ENCODE data around the gene DRC3. TPM values are rescaled to one million over a fixed set of nuclear protein-coding genes. Genes with fewer than 3 reads are reported as not detected.

DRC3 gene
- total RNA-seq, 1 experiment from 2014 or later = 0.68 TPM

DNA sequence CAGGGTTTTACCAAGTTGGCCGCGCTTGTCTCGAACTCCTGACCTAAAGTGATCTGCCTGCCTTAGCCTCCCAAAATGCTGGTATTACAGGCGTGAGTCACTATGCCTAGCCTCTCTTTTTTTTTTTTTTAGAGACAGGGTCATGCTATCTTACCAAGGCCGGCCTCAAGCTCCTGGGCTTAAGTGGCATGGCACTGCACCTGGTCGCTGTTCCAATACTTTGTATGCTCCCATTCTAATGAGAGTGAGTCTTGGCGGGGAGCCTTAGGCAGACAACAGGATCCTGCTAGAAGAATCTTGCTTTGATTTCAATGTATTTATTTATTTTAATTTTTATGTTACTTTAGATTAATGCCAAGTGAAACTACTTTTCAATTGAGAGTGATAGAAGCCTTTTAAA lies 22.3 kb upstream of the DRC3 start:
- H3K9me3 Mint-ChIP-seq = no peaks in the 10 kb centered on the region

More for the DNA sequence above, 22.3 kb upstream of the DRC3 start:
- no peak overlapping the region for H3K9ac ChIP-seq (ENCODE audit: extremely low read depth, insufficient read length, low read length)
- H2AK5ac ChIP-seq (ENCODE audit: insufficient read length, low read length) = no peak overlapping the region
- H3K4me2 ChIP-seq (ENCODE audit: insufficient read depth, insufficient read length, low read length) = no peak overlapping the region
- H3K56ac ChIP-seq (ENCODE audit: insufficient read length, low read depth, low read length) = no peak overlapping the region
- no peak overlapping the region for H4K91ac ChIP-seq (ENCODE audit: insufficient read length, low read depth, low read length)
- H2BK15ac ChIP-seq (ENCODE audit: low read depth, low read length) = no peak overlapping the region
- H2BK20ac ChIP-seq (ENCODE audit: low read depth, low read length, poor library complexity, severe bottlenecking) = no peak overlapping the region
- no peaks in the 10 kb centered on the region for H3K36me3 Mint-ChIP-seq (ENCODE audit: insufficient read depth in 1 of 3, low read depth in 3 of 3)
- H3K27ac Mint-ChIP-seq = no peak overlapping the region
- H2BK120ac ChIP-seq (ENCODE audit: low read depth, low read length, poor library complexity, severe bottlenecking) = no peak overlapping the region
- H3K27me3 ChIP-seq (ENCODE audit: insufficient read depth, low read length) = no peaks in the 10 kb centered on the region
- H3K4me1 Mint-ChIP-seq = peaks cover 9 to 14% of the 10 kb centered on the region in 2 experiments
- H2BK5ac ChIP-seq (ENCODE audit: insufficient read length, low read length) = no peak overlapping the region
- no peak overlapping the region for H3K4me3 Mint-ChIP-seq
- no peak for DNase-seq
- H3K18ac ChIP-seq (ENCODE audit: insufficient read length, low read depth, low read length) = no peak overlapping the region
- H3K23ac ChIP-seq (ENCODE audit: insufficient read length, low read depth, low read length) = no peak overlapping the region
- H3K9me3 ChIP-seq (ENCODE audit: control insufficient read depth, low read depth, low read length) = no peaks in the 10 kb centered on the region
- no peak overlapping the region for H3K4ac ChIP-seq (ENCODE audit: low read depth, low read length)
- TF ChIP-seq, protein P1, sequence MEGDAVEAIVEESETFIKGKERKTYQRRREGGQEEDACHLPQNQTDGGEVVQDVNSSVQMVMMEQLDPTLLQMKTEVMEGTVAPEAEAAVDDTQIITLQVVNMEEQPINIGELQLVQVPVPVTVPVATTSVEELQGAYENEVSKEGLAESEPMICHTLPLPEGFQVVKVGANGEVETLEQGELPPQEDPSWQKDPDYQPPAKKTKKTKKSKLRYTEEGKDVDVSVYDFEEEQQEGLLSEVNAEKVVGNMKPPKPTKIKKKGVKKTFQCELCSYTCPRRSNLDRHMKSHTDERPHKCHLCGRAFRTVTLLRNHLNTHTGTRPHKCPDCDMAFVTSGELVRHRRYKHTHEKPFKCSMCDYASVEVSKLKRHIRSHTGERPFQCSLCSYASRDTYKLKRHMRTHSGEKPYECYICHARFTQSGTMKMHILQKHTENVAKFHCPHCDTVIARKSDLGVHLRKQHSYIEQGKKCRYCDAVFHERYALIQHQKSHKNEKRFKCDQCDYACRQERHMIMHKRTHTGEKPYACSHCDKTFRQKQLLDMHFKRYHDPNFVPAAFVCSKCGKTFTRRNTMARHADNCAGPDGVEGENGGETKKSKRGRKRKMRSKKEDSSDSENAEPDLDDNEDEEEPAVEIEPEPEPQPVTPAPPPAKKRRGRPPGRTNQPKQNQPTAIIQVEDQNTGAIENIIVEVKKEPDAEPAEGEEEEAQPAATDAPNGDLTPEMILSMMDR (conservative IDR thresholded peaks at IDR 0.05) = no peak
- H3K27ac ChIP-seq (ENCODE audit: insufficient read length, low read depth, low read length) = no peak overlapping the region
- no peaks in the 10 kb centered on the region for H3K79me2 ChIP-seq (ENCODE audit: insufficient read depth, low read length)
- no peaks in the 10 kb centered on the region for H3K4me1 ChIP-seq (ENCODE audit: insufficient read depth, low read length)
- no CpG with 5 or more reads among the region's 7 CpGs for WGBS (ENCODE audit: extremely low coverage, insufficient read length, low lambda C conversion rate)
- H3K79me1 ChIP-seq (ENCODE audit: insufficient read depth, low read depth, low read length, poor library complexity, severe bottlenecking) = no peaks in the 10 kb centered on the region
- no peak overlapping the region for H2AFZ ChIP-seq (ENCODE audit: low read length)
- no peaks in the 10 kb centered on the region for H4K20me1 ChIP-seq (ENCODE audit: control insufficient read depth, insufficient read depth, insufficient read length)
- H2BK12ac ChIP-seq (ENCODE audit: insufficient read length, low read depth, low read length) = no peak overlapping the region
- no peak overlapping the region for H3K14ac ChIP-seq (ENCODE audit: insufficient read depth, low read length)
- H4K8ac ChIP-seq (replicated peaks; ENCODE audit: insufficient read length, low read depth, low read length) = no peak overlapping the region
- H3K27me3 Mint-ChIP-seq (ENCODE audit: low read depth) = no peaks in the 10 kb centered on the region
- H4K5ac ChIP-seq (ENCODE audit: insufficient read length, low read depth, low read length) = no peak overlapping the region
- H3K23me2 ChIP-seq (ENCODE audit: insufficient read length, low read depth, low read length, poor library complexity, severe bottlenecking) = no peaks in the 10 kb centered on the region
- H3T11ph ChIP-seq (ENCODE audit: low read length) = no peak overlapping the region
